Endothelial cell of umbilical vein (primary cell): ENCODE results near the gene SMTNL2. TPM values are rescaled to one million over a fixed set of nuclear protein-coding genes. Genes with fewer than 3 reads are reported as not detected.

ENCODE experiments used
- BruUV-seq: library from RNA; stranded (reverse); fragments of 400-500 nt; replicated peaks from 2 replicates; lab custom pipeline; 2021; lab: Mats Ljungman, UMichigan
- CTCF ChIA-PET: fragments of 300-600, 350-600 bp; sonication (Branson Sonifier 250); formaldehyde crosslinking; loops from one replicate; lab custom pipeline; 2021; ENCODE audit warnings: antibody characterized with exemption, inconsistent platforms; lab: Charles Lee
- POLR2A ChIA-PET: fragments of 300-600, 350-600 bp; sonication (Branson Sonifier 250); formaldehyde crosslinking; loops from one replicate; lab custom pipeline; 2021; ENCODE audit warnings: antibody characterized with exemption, inconsistent platforms; lab: Charles Lee
- DNase-seq: peaks from one replicate; pipeline ENCODE4 v3.0.0-alpha.2; 2011; ENCODE audit warnings: low read depth, low spot score
- FAIRE-seq: peaks from 2 replicates; lab custom pipeline; 2011; peaks lifted over from hg19 to GRCh38; lab: Jason Lieb, UNC
- H2AFZ ChIP-seq: 2 replicates; pipeline ENCODE4 v1.6.0; 2012; ENCODE audit warnings: low read depth, low read length, control low read depth, inconsistent platforms
- H3K27ac ChIP-seq: 2 replicates; pipeline ENCODE4 v1.5.1; 2011; ENCODE audit warnings: low read depth, mild to moderate bottlenecking, control low read depth, low read length, moderate library complexity; ENCODE audit not compliant: insufficient read depth
- H3K27me3 ChIP-seq, 2 experiments: 2 replicates each; pipeline versions ENCODE4 v1.6.0 to v1.6.1; 2011; ENCODE audit warnings: low read length in 2 of 2, mixed read lengths in 1 of 2; ENCODE audit not compliant: control insufficient read depth in 2 of 2, insufficient read depth in 2 of 2
- H3K36me3 ChIP-seq, 2 experiments: 2 replicates in 1 of 2; 3 replicates in 1 of 2; pipeline ENCODE4 v1.5.1; 2011; ENCODE audit warnings: low read length in 2 of 2, mild to moderate bottlenecking in 1 of 2, moderate library complexity in 1 of 2; ENCODE audit not compliant: control insufficient read depth in 2 of 2, insufficient read depth in 2 of 2; ENCODE audit errors: extremely low read depth in 1 of 2
- H3K4me1 ChIP-seq: 3 replicates; pipeline ENCODE4 v1.5.1; 2011; ENCODE audit warnings: mild to moderate bottlenecking, low read length; ENCODE audit not compliant: control insufficient read depth, insufficient read depth; ENCODE audit errors: extremely low read depth
- H3K4me2 ChIP-seq: 2 replicates; pipeline ENCODE4 v1.6.1; 2011; ENCODE audit warnings: low read length, control low read depth, mixed read lengths; ENCODE audit not compliant: insufficient read depth
- H3K4me3 ChIP-seq, 3 experiments: fragments of 200-600 bp in 1 of 3; sonication (generic), shearing (Covaris generic) in 1 of 3; replicated peaks in 1 of 3; 2 replicates each; pipeline ENCODE4 v1.5.1; 2011 to 2016; ENCODE audit warnings: control low read depth in 3 of 3, low read length in 3 of 3, mild to moderate bottlenecking in 2 of 3, inconsistent platforms in 1 of 3, low read depth in 1 of 3, moderate library complexity in 1 of 3; ENCODE audit not compliant: insufficient read depth in 1 of 3
- H3K79me2 ChIP-seq: 2 replicates; pipeline ENCODE4 v1.6.0; 2012; ENCODE audit warnings: low read length, inconsistent platforms; ENCODE audit not compliant: control insufficient read depth, insufficient read depth
- H3K9ac ChIP-seq: replicated peaks from 2 replicates; pipeline ENCODE3; 2011; ENCODE audit warnings: low read length, control low read depth; ENCODE audit not compliant: insufficient read depth; ENCODE audit errors: extremely low read depth
- H3K9me1 ChIP-seq: replicated peaks from 3 replicates; pipeline ENCODE4 v1.6.0; 2011; ENCODE audit warnings: mild to moderate bottlenecking, low read length; ENCODE audit not compliant: control insufficient read depth, insufficient read depth; ENCODE audit errors: extremely low read depth
- H3K9me3 ChIP-seq: replicated peaks from 2 replicates; pipeline ENCODE4 v1.5.1; 2012; ENCODE audit warnings: low read length, inconsistent platforms; ENCODE audit not compliant: control insufficient read depth, insufficient read depth
- H4K20me1 ChIP-seq: replicated peaks from 2 replicates; pipeline ENCODE3; 2011; ENCODE audit warnings: mild to moderate bottlenecking, low read length; ENCODE audit not compliant: control insufficient read depth, insufficient read depth; ENCODE audit errors: extremely low read depth
- CTCF ChIP-seq, 2 donors: IDR thresholded peaks; 1 replicate in 1 of 2; 2 replicates in 1 of 2; pipeline ENCODE4 v1.5.1; 2011; ENCODE audit warnings: low read length in 2 of 2, mild to moderate bottlenecking in 2 of 2, moderate library complexity in 2 of 2, control low read depth in 1 of 2, inconsistent platforms in 1 of 2, low read depth in 1 of 2; ENCODE audit not compliant: insufficient read depth in 1 of 2; ENCODE audit errors: extremely low read depth in 1 of 2
- EZH2 ChIP-seq: IDR thresholded peaks from 2 replicates; pipeline ENCODE4 v1.6.1; 2012; ENCODE audit warnings: borderline replicate concordance, low read depth, mild to moderate bottlenecking, moderate library complexity, low read length, inconsistent platforms; ENCODE audit not compliant: severe bottlenecking
- FOS ChIP-seq: IDR thresholded peaks from 2 replicates; pipeline ENCODE4 v1.6.1; 2011; ENCODE audit warnings: mild to moderate bottlenecking, low read length, moderate library complexity, borderline replicate concordance; ENCODE audit not compliant: insufficient read depth
- GATA2 ChIP-seq: IDR thresholded peaks from 2 replicates; pipeline ENCODE4 v1.7.0; 2011; ENCODE audit warnings: low read depth, mild to moderate bottlenecking, moderate library complexity, mixed read lengths, low read length; ENCODE audit not compliant: insufficient read length, insufficient read depth
- MYC ChIP-seq: IDR thresholded peaks from one replicate; pipeline ENCODE4 v1.6.1; 2011; ENCODE audit warnings: mild to moderate bottlenecking, low read depth, low read length
- POLR2A ChIP-seq: IDR thresholded peaks from 2 replicates; pipeline ENCODE4 v1.6.1; 2012; ENCODE audit warnings: low read depth, mild to moderate bottlenecking, control low read depth, low read length
- POLR2AphosphoS5 ChIP-seq: IDR thresholded peaks from 2 replicates; pipeline ENCODE4 v1.6.1; 2012; ENCODE audit warnings: low read depth, mild to moderate bottlenecking, control low read depth, low read length, moderate library complexity; ENCODE audit not compliant: insufficient read depth
- dilution Hi-C: fragments of 300-500 bp; cut with MboI; formaldehyde crosslinking; loops from one replicate; pipeline ENCODE4 v1.15.0; 2019; ENCODE audit warnings: low sequenced_read_pairs; ENCODE audit not compliant: extremely low pct_ligation_motif_present
- intact Hi-C: fragments of 100-400 bp; cut with micrococcal nuclease; formaldehyde crosslinking; loops from one replicate; pipeline ENCODE4 v1.10.0; 2022
- polyA plus RNA-seq, 4 experiments: library from polyadenylated mRNA; depleted of rRNA in 3 of 4; stranded (reverse) in 3 of 4; unstranded in 1 of 4; fragments of >200 nt; gene quantifications; 2 replicates each; pipeline versions ENCODE4 v1.2.1 to v1.2.3, GENCODE V29; 2011 to 2012; ENCODE audit warnings: missing spikeins in 1 of 4
- total RNA-seq: library from RNA; stranded (reverse); gene quantifications from 2 replicates; pipeline ENCODE4 v1.2.3, GENCODE V29; 2021
- TF ChIP-seq, protein P1 (sequence below): IDR thresholded peaks from 2 replicates; pipeline ENCODE4 v1.6.1; 2011; ENCODE audit not compliant: insufficient read depth, insufficient read length

The SMTNL2 gene
- total and polyA plus RNA-seq, 2 donors (not counting 3 experiments of a cell fraction or from before 2014, with no cell fraction given) = not detected

- Histone ChIP-seq H3K4me1 (no peaks in the 10 kb centered on the region), H3K4me2 (no peak overlapping the region), H3K36me3 (no peaks in the 10 kb centered on the region), H3K9ac (no peak overlapping the region), H3K27me3 (peaks cover 0 to 2% of the 10 kb centered on the region in 2 experiments), H4K20me1 (no peaks in the 10 kb centered on the region), H3K9me1 (no peaks in the 10 kb centered on the region), H2AFZ (no peak overlapping the region), H3K4me3 (no peak overlapping the region), H3K27ac (no peak overlapping the region), H3K9me3 (no peaks in the 10 kb centered on the region), H3K79me2 (no peaks in the 10 kb centered on the region)
- CTCF ChIA-PET = no interaction called here
- no peak for FAIRE-seq
- dilution Hi-C loops (no loop called here), intact Hi-C loops (no loop called here)
- no peak for DNase-seq
- no TSS peak for BruUV-seq
- TF ChIP-seq POLR2A (no peak), MYC (no peak), GATA2 (no peak)
- TF ChIP-seq, protein P1, sequence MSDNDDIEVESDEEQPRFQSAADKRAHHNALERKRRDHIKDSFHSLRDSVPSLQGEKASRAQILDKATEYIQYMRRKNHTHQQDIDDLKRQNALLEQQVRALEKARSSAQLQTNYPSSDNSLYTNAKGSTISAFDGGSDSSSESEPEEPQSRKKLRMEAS = no peak
- POLR2A ChIA-PET = no interaction called here
Measured at GRCh38 chr17:4601326-4601725, 17.0 kb downstream of the SMTNL2 start.

DNA sequence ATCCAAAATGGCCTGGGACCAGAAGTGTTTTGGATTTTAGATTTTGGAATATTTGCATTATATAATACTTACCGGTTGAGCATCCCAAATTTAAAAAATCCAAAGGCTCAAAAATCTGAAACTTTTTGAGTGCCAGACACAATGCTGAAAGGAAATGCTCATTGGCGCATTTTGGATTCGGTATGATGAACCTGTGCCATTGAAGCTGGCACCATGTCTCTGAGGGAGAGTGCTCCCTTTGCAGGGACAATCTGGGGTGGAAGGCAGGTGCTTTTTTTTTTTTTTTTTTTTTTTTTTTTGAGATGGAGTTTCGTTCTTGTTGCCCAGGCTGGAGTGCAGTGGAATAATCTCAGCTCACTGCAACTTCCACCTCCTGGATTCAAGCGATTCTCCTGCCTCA, 17.7 kb downstream of the SMTNL2 start:
- H3K9me1 ChIP-seq = no peaks in the 10 kb centered on the region
- H3K36me3 ChIP-seq = no peaks in the 10 kb centered on the region
- no peak overlapping the region for H3K4me3 ChIP-seq
- TF ChIP-seq POLR2AphosphoS5 (no peak), FOS (no peak), CTCF (IDR thresholded peaks at IDR 0.05; ENCODE audit: extremely low read depth in 1 of 2, insufficient read depth in 1 of 2, low read depth in 1 of 2, low read length in 2 of 2) (no peak), MYC (no peak), EZH2 (no peak), GATA2 (no peak), POLR2A (no peak)
- TF ChIP-seq, protein P1 = no peak
- POLR2A ChIA-PET = no interaction called here
- intact Hi-C loops (no loop called here), dilution Hi-C loops (no loop called here)
- CTCF ChIA-PET = interaction anchor here (0.6 to 1.5 kb wide), 2 partner anchors 35 to 452 kb away, joined by 3 to 8 read pairs; no protein-coding TSS in a partner anchor
- DNase-seq = no peak
- H3K27me3 ChIP-seq = peaks cover 0 to 2% of the 10 kb centered on the region in 2 experiments
- H3K27ac ChIP-seq = no peak overlapping the region
- H3K4me2 ChIP-seq = no peak overlapping the region
- H3K4me1 ChIP-seq = no peaks in the 10 kb centered on the region
- no peak overlapping the region for H2AFZ ChIP-seq
- BruUV-seq = no TSS peak
- no peak overlapping the region for H3K9ac ChIP-seq
- FAIRE-seq = no peak
- no peaks in the 10 kb centered on the region for H3K79me2 ChIP-seq
- no peaks in the 10 kb centered on the region for H3K9me3 ChIP-seq
- no peaks in the 10 kb centered on the region for H4K20me1 ChIP-seq
